Measurements from ENCODE around the gene CENPS.

DNA sequence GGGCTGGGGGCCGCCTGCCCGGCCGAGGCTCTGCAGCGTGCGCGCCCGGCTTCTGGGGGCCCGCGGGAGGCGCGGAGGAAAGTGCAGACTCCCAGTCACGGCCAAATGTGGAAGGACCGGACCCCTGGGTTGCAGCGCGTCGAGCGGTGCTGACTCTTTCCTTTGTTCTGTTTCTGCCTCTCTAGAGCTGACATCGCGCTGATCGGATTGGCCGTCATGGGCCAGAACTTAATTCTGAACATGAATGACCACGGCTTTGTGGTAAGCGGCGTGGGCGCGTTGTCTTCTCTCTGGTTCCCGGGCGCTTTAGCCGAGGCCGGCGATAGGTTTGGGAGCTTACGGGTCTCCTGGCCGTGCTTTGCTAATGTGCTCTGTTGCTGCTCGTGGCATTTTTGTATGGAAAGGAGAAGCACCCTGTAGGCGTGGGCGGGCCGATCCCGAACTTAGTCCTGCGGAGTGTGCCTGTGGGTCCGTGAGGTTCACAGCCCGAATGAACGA lies 30.7 kb upstream of the CENPS start:
- TF ChIP-seq, protein P1, sequence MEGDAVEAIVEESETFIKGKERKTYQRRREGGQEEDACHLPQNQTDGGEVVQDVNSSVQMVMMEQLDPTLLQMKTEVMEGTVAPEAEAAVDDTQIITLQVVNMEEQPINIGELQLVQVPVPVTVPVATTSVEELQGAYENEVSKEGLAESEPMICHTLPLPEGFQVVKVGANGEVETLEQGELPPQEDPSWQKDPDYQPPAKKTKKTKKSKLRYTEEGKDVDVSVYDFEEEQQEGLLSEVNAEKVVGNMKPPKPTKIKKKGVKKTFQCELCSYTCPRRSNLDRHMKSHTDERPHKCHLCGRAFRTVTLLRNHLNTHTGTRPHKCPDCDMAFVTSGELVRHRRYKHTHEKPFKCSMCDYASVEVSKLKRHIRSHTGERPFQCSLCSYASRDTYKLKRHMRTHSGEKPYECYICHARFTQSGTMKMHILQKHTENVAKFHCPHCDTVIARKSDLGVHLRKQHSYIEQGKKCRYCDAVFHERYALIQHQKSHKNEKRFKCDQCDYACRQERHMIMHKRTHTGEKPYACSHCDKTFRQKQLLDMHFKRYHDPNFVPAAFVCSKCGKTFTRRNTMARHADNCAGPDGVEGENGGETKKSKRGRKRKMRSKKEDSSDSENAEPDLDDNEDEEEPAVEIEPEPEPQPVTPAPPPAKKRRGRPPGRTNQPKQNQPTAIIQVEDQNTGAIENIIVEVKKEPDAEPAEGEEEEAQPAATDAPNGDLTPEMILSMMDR (IDR thresholded peaks at IDR 0.05), result no peak
- TF ChIP-seq POLR2A (IDR thresholded peaks at IDR 0.05) (no peak), EP300 (IDR thresholded peaks at IDR 0.05) (no peak)

Measured in tibial nerve (tissue), 4 donors.